Testis (tissue), 3 donors: ENCODE data around the gene TAF1B. TPM values are rescaled to one million over a fixed set of nuclear protein-coding genes. Genes with fewer than 3 reads are reported as not detected.
A peak's percentile ranks its signal among the peaks of the same experiment; 100 is the strongest.

Experiments used
- DNase-seq: peaks from one replicate; pipeline ENCODE4 v3.0.0-alpha.2; 2019
- H3K27ac ChIP-seq, 2 donors: fragments of 200-600 bp; sonication (generic); one replicate each; pipeline ENCODE4 v1.5.1; 2019
- H3K27me3 ChIP-seq: fragments of 200-600 bp; sonication (generic); one replicate; pipeline ENCODE4 v1.5.1; 2019
- H3K36me3 ChIP-seq: fragments of 200-600 bp; sonication (generic); one replicate; pipeline ENCODE4 v1.5.1; 2017; ENCODE audit warnings: low read depth; ENCODE audit errors: missing control alignments
- H3K4me1 ChIP-seq: fragments of 200-600 bp; sonication (generic); one replicate; pipeline ENCODE4 v1.5.1; 2019
- H3K4me3 ChIP-seq, 2 donors: fragments of 200-600 bp; sonication (generic); one replicate each; pipeline ENCODE4 v1.5.1; 2017 to 2019
- H3K9me3 ChIP-seq: fragments of 200-600 bp; sonication (generic); one replicate; pipeline ENCODE4 v1.5.1; 2017
- POLR2A ChIP-seq: fragments of 450-650 bp; IDR thresholded peaks from one replicate; pipeline ENCODE4 v1.6.1; 2017; ENCODE audit warnings: antibody characterized with exemption, mild to moderate bottlenecking, moderate library complexity
- WGBS, 2 donors: methylation state at CpG; one replicate each; pipeline ENCODE4 v1.1.5; 2018; 5-methylcytosine and 5-hydroxymethylcytosine counted together
- intact Hi-C: fragments of 100-400 bp; cut with DNase I; formaldehyde crosslinking; loops from one replicate; pipeline ENCODE4 v1.15.1; 2023; ENCODE audit warnings: low total_unique reads
- polyA plus RNA-seq: library from polyadenylated mRNA; stranded (reverse); fragments of 350-450 nt; fragmentation: Illumina TruSeq; extraction: RNeasy Lipid Tissue Mini Kit (QIAGEN cat#74804); gene quantifications from one replicate; pipeline ENCODE4 v1.2.3, GENCODE V29; 2014; ENCODE audit warnings: low read depth, low replicate concordance; ENCODE audit not compliant: insufficient read depth
- total RNA-seq, 2 donors: library from RNA; depleted of rRNA; stranded (reverse); fragments of >200 nt; gene quantifications; one replicate each; pipeline ENCODE4 v1.2.3, GENCODE V29; 2016
- TF ChIP-seq, protein P1 (sequence below), 3 experiments: fragments of 450-650 bp in 2 of 3; fragments of 200-600 bp in 1 of 3; sonication (generic) in 1 of 3; IDR thresholded peaks; one replicate each; pipeline ENCODE4 v1.5.1; 2016 to 2019; ENCODE audit warnings: antibody characterized with exemption in 3 of 3, mild to moderate bottlenecking in 2 of 3, moderate library complexity in 1 of 3

The TAF1B gene
- total and polyA plus RNA-seq, 3 donors from 2014 or later, result 13.3 to 22.0 (median 22.0) TPM

DNA sequence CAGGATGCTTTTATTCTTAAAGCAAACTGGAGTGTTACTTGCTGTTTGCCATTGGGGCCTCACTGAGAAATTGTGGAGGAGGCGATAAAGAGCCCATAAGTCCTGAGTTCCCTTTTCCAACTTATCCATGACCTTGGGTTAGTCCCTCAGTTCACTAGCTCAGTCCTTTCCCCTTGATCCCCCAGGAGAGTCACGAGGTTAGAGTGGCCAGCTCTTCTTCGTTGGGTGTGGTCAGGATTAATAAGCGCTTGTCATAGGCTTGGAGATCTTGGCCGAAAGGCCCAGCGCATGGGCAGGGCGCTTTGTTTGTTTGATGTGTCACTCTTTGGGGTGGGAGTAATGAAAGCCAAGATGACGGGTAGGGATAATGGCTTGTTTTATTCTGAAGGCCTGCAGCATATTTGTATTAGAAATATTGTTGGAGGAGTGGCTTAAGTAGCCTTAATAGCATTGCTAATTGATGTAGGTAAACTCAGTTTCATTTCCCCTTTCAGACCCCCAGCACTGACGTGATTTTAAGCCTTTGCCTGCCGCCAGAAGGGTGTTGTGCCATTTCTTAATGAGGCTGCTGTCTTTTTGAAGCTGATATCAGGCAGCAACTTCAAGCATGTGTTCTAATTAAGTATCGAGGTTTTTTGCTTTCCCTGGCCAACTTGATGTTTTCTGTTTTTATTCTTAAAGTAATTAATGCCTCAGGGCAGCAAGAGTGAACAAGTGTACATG is 123.9 kb downstream of the TAF1B start:
- no peak for DNase-seq
- no peak overlapping the region for H3K4me3 ChIP-seq
- H3K27ac ChIP-seq, result no peak overlapping the region
- H3K27me3 ChIP-seq, result no peaks in the 10 kb centered on the region
- TF ChIP-seq, protein P1, sequence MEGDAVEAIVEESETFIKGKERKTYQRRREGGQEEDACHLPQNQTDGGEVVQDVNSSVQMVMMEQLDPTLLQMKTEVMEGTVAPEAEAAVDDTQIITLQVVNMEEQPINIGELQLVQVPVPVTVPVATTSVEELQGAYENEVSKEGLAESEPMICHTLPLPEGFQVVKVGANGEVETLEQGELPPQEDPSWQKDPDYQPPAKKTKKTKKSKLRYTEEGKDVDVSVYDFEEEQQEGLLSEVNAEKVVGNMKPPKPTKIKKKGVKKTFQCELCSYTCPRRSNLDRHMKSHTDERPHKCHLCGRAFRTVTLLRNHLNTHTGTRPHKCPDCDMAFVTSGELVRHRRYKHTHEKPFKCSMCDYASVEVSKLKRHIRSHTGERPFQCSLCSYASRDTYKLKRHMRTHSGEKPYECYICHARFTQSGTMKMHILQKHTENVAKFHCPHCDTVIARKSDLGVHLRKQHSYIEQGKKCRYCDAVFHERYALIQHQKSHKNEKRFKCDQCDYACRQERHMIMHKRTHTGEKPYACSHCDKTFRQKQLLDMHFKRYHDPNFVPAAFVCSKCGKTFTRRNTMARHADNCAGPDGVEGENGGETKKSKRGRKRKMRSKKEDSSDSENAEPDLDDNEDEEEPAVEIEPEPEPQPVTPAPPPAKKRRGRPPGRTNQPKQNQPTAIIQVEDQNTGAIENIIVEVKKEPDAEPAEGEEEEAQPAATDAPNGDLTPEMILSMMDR (IDR thresholded peaks at IDR 0.05), result no peak
- no peak for TF ChIP-seq POLR2A
- 86 to 91% methylated on average over 11 of the region's 11 CpGs for WGBS, 2 donors
- H3K4me1 ChIP-seq, result no peaks in the 10 kb centered on the region
- intact Hi-C loops, result no loop called here
- H3K9me3 ChIP-seq, result no peaks in the 10 kb centered on the region
- H3K36me3 ChIP-seq, result no peaks in the 10 kb centered on the region

DNA sequence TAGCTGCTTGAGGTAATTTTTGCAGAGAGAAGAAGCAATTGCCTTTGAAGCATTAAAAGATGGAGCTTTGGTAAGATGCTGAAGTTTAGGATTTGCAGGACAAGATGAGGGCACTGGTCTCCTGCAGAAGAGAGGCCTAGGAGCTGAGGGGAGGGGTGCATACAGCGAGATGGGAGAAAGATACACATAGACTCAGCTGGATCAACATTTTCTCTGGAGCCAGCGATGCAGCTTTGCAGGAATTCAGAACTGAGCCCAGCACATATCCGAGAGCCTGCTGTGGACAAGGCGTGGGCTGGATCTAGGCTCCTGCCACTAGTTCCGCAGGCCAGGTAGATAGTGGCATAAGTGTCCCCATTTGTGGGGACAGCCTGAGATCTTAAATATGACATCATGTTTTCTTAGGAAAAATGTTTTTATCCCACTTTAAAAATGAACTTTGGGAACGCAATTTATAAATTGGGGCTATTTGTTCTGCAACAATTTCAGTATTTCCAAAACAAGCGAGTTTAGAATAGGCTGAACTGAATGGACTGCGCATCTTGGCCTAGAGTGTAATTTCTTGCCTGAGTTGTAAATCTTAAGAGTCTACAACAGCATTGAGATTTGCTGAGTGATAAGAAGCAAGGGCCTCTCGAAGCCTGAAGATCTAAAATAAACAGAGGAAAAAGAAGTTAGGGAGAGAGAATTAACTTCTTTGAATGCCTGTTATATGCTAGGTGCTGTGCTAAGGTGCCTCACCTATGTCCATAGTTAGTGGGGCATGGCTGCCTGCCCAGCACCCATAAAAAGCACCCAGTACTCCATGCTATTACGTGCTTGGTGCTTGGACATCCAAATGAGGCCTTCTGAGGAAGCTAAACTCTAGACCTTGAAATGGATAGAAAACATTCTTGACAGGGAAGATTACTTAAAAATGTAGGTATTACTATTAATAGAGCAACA is 125.6 kb downstream of the TAF1B start:
- DNase-seq, result no peak

DNA sequence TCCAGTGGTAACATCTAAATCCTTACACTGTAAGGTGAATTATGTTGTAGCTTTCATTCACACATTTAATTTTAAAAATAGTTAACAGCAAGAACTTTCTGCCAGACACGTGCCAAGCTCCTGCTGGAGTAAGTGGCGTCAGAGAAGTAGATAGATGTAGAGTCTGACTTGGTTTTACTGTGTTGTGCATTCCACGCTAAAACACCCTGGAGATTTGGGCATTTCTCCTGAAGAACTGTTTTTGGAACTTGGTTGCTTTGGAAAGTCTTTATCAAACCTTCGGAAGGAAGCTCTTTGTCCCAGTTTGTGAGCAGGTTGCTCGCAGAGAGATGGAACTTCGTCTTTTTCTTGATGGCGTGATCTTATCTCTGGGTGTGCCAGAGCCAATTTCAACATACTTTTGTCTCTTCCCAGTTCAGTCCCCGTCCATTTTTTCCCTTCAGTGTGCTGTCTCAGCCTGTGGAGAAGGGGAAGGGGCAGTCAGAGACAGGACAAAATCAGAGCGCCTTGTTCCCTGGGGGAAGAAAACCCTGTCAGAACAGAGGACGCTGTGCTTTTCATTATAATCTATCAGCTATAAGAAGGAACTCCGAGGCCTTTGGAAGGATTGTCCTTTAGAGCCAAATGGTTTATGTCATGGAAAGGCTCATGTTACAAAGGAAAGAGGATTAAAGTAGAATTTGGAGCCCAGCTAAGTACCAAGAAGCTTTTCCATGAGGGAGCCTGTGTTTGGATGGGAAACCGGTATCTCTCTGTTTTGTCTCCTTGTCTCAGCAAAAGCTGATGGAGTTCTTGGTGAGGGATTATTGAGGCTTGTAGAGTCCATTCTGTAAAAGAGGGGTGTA is 127.1 kb downstream of the TAF1B start:
- H3K9me3 ChIP-seq, result no peaks in the 10 kb centered on the region
- no peak for DNase-seq
- no peaks in the 10 kb centered on the region for H3K27me3 ChIP-seq
- intact Hi-C loops, result no loop called here
- peak overlapping the region in 1 of 2 donors; percentile 38 for H3K27ac ChIP-seq
- H3K4me3 ChIP-seq, result no peak overlapping the region
- TF ChIP-seq, protein P1 (IDR thresholded peaks at IDR 0.05), result no peak
- no peak for TF ChIP-seq POLR2A
- H3K36me3 ChIP-seq, result no peaks in the 10 kb centered on the region
- 50 to 60% methylated on average over 12 of the region's 12 CpGs for WGBS, 2 donors
- H3K4me1 ChIP-seq, result no peaks in the 10 kb centered on the region

More for the DNA sequence above, 125.6 kb downstream of the TAF1B start:
- TF ChIP-seq POLR2A, result no peak
- TF ChIP-seq, protein P1 (IDR thresholded peaks at IDR 0.05), result no peak
- Histone ChIP-seq H3K4me3 (no peak overlapping the region), H3K27me3 (no peaks in the 10 kb centered on the region), H3K27ac (no peak overlapping the region), H3K9me3 (no peaks in the 10 kb centered on the region), H3K36me3 (no peaks in the 10 kb centered on the region), H3K4me1 (no peaks in the 10 kb centered on the region)
- intact Hi-C loops, result no loop called here
- WGBS, 2 donors, result 95% methylated on average over 10 of the region's 10 CpGs

DNA sequence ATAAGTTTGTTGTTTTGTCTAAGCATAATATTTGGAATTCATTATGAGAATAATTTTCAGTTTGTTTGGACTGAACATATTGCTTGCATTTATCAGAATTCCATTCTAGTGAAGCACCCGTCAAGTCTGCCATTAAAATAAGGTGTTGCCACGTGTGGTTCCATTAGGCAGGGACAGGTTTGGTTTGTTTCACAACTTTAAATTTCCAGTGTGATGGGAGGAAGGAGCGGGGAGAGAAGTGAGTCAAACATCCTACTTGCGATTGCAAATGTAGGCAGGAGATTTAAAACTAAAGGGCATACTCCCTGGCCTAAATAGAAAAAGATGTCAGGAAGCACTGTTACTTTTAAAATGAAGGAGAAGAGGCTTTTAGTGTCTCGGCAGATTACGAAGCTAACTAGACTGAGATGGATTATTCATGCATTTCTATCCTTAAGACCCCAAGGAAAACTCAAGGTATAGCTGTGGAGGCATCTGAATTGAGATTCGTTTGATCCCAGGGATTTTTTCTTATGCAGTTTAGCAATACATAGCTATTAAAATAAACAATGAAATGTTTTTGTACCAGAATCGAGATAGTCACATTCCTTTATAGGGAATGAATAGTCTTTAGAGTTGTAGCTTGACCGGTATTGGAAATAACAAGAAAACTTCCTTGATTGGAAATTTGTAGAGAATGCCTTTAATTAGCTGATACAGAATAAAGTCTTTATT is 128.0 kb downstream of the TAF1B start:
- Histone ChIP-seq H3K4me3 (no peak overlapping the region), H3K4me1 (no peaks in the 10 kb centered on the region), H3K27me3 (no peaks in the 10 kb centered on the region), H3K9me3 (no peaks in the 10 kb centered on the region), H3K27ac (no peak overlapping the region), H3K36me3 (no peaks in the 10 kb centered on the region)
- TF ChIP-seq POLR2A, result no peak
- TF ChIP-seq, protein P1 (IDR thresholded peaks at IDR 0.05), result no peak
- no peak for DNase-seq
- intact Hi-C loops, result no loop called here
- WGBS, 2 donors, result 78 to 81% methylated on average over 9 of the region's 9 CpGs
